Astrocyte of the spinal cord (primary cell): ENCODE data around the gene MRPL10.
"Not testable (repeated sequence)": the region's sequence is repeated elsewhere in the genome, so short reads cannot be mapped to it uniquely, and the experiment has no call there.

Experiments used
- DNase-seq: peaks from one replicate; pipeline ENCODE4 v3.0.0; 2011; ENCODE audit warnings: low read depth, low spot score
- H3K4me3 ChIP-seq: 2 replicates; pipeline ENCODE4 v1.5.1; 2011; ENCODE audit warnings: low read depth, mild to moderate bottlenecking, low read length, moderate library complexity
- in situ Hi-C: cut with HindIII; loops from 2 replicates; pipeline ENCODE4 v1.10.0; 2017; ENCODE audit warnings: low sequenced_read_pairs
- TF ChIP-seq, protein P1 (sequence below): IDR thresholded peaks from 2 replicates; pipeline ENCODE4 v1.5.1; 2012; ENCODE audit warnings: low read depth, mild to moderate bottlenecking, low read length, inconsistent platforms

The MRPL10 gene

DNA sequence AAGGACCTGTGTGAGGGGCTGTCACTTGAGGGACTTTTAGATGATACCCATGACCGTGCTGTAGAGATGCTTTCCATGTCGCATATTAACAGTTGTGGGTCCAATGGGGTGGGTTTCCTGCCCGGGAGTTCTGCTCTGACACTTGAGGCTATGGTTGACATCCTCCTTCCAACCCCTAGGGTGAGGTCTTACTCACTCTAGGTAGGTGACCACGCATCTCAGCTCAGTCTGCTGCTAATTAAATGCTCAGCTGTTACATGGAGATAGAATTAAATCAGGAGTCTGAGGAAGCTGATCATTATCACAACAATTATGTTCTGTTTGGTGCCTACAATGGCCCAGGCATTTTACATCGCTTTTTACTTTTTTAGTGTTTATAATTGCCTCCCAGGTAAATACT, 49.9 kb downstream of the MRPL10 start:
- no peak overlapping the region for H3K4me3 ChIP-seq
- in situ Hi-C loops, result no loop called here
- DNase-seq, result no peak
- TF ChIP-seq, protein P1, sequence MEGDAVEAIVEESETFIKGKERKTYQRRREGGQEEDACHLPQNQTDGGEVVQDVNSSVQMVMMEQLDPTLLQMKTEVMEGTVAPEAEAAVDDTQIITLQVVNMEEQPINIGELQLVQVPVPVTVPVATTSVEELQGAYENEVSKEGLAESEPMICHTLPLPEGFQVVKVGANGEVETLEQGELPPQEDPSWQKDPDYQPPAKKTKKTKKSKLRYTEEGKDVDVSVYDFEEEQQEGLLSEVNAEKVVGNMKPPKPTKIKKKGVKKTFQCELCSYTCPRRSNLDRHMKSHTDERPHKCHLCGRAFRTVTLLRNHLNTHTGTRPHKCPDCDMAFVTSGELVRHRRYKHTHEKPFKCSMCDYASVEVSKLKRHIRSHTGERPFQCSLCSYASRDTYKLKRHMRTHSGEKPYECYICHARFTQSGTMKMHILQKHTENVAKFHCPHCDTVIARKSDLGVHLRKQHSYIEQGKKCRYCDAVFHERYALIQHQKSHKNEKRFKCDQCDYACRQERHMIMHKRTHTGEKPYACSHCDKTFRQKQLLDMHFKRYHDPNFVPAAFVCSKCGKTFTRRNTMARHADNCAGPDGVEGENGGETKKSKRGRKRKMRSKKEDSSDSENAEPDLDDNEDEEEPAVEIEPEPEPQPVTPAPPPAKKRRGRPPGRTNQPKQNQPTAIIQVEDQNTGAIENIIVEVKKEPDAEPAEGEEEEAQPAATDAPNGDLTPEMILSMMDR, result no peak

DNA sequence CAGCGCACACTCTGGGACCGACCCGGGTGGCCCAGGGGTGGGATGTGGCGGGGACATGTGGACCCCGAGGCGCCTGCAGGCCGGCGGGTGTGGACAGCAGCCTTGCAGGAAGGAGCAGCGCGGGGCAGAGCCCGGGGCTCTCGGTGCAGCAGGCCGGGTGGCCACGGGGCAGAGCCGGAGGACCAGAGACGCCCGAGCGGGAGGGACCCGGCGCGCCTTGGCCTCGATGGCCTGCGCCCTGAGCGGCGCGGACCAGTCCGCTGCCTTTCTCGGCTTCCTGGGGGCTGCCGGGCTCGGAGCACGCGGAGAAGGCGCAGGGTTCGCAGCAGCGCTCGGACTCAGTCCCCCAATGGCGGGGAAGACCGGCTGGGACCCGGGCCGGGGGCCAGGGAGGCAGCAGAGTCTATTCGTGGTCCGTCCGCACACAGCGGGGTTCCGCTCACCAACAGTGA, 53.1 kb downstream of the MRPL10 start:
- no peak for DNase-seq
- no peak overlapping the region for H3K4me3 ChIP-seq
- in situ Hi-C loops, result no loop called here
- TF ChIP-seq, protein P1, result no peak

DNA sequence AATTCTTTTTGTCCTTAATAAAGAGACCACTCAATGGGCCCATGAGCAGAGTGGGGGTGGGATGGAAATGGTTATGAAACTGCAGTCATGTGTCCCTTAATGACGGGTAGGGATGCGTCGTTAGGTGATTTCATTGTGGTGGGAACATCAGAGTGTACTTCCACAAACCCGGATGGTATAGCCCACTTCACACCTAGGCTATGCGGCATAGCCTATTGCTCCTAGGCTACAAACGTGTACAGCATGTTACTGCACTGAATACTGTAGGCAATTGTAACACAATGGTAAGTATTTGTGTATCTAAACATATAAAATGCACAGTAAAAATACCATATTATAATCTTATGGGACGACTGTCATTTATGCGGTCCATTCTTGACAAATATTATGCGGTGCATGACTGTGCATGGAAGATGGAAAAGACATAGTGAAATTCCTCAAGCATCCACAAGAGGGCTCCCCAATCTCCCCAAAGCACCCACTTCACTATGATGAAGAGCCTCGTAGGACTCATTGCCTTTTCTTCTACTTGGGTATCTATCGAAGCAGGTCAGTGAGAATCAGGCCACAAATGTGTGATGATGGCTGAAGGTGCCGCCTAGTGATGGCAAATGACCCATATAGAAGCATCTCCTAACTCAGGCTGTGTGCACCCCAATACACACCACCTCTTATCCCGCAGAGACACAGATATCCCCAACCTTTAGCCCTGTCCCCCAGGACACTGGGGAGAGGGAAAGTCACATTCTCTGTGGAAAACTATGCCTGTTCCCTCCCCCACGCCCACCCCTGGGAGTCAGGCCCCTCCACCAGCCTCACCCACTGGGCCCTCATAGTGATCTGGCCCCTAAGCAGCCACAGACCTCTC, 54.8 kb downstream of the MRPL10 start:
- DNase-seq, result peak; percentile 39
- no peak overlapping the region for H3K4me3 ChIP-seq
- TF ChIP-seq, protein P1, result peak; percentile 80
- in situ Hi-C loops, result no loop called here

DNA sequence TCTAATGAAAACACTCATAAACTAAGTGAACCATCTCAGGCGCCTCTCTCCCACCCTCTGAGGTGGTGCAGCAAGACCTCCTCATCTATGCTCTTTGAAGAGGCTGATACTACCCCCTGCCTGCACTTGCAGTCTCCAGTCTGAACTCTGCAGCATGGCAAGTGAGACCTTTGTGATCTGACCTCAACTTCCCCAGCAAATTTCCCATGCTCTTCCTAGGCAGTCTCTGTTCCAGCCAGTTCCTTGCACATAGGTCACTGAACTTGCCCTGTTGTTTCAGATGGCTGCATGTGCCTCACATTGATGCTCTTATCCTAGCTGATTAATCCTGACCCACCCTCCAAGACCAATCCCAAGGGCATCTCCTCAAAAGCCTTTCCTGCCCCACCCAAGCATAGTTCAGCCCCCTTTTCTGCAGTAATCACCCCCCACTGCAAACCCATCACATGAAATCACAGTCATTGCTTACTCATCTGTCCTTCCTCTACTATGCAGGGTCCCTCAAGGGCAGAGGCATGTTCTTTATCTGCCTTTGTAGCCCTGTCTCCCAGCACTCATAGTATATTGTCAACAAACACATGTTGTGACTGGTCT, 56.3 kb downstream of the MRPL10 start:
- DNase-seq, result no peak
- in situ Hi-C loops, result no loop called here
- no peak overlapping the region for H3K4me3 ChIP-seq
- TF ChIP-seq, protein P1, result no peak

DNA sequence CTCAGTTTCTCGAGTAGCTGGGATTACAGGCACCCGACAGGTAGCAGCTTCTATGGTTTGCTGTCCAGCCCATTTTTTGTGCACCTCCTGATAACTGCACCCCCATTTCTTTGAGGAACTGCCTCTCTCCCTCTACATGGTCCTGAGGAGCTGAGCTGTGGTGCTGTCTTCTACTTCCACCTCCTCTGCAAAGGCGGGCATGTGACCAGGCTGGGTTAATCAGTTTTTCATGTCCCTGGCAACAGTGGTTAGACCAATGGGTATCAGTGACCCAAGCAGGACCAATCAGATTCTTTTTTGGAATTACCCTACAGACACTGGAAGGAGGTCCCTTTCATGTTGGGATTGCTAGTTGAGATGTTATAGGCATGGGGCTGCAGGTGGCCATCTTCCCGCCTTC, 57.0 kb downstream of the MRPL10 start:
- no peak for DNase-seq
- in situ Hi-C loops, result no loop called here
- TF ChIP-seq, protein P1, result no peak
- H3K4me3 ChIP-seq, result no peak overlapping the region

DNA sequence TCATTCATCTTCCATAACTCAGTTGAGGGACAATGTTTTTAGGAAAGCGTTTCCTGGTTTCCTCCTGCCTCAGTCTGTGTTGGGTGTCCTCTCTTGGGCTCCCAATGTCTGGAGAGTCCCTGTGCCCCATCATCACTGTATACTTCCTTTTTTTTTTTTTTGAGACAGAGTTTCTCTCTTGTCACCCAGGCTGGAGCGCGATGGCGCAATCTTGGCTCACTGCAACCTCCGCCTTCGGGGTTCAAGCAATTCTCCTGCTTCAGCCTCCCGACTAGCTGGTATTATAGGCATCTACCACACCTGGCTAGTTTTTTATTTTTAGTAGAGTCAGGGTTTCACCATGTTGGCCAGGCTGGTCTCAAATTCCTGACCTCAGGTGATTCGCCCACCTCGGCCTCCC, 57.7 kb downstream of the MRPL10 start:
- in situ Hi-C loops, H3K4me3 ChIP-seq, DNase-seq: not testable (repeated sequence)
